ENCODE data around the gene HYKK. TPM values are rescaled to one million over a fixed set of nuclear protein-coding genes. Genes with fewer than 3 reads are reported as not detected.
"Not testable (repeated sequence)": the region's sequence is repeated elsewhere in the genome, so short reads cannot be mapped to it uniquely, and the experiment has no call there.

The HYKK gene
- total RNA-seq, 4 donors from 2014 or later, result 1.5 to 9.4 (median 6.5) TPM

- Histone ChIP-seq H3K27ac (no peak overlapping the region), H3K4me1 (no peaks in the 10 kb centered on the region), H3K9me3 (no peaks in the 10 kb centered on the region), H3K27me3 (no peaks in the 10 kb centered on the region), H3K36me3 (no peaks in the 10 kb centered on the region), H3K4me3 (no peak overlapping the region)
- no peak for DNase-seq
- intact Hi-C loops (cut with DNase I), result no loop called here
- TF ChIP-seq POLR2A (IDR thresholded peaks at IDR 0.05), result no peak
- TF ChIP-seq, protein P1, sequence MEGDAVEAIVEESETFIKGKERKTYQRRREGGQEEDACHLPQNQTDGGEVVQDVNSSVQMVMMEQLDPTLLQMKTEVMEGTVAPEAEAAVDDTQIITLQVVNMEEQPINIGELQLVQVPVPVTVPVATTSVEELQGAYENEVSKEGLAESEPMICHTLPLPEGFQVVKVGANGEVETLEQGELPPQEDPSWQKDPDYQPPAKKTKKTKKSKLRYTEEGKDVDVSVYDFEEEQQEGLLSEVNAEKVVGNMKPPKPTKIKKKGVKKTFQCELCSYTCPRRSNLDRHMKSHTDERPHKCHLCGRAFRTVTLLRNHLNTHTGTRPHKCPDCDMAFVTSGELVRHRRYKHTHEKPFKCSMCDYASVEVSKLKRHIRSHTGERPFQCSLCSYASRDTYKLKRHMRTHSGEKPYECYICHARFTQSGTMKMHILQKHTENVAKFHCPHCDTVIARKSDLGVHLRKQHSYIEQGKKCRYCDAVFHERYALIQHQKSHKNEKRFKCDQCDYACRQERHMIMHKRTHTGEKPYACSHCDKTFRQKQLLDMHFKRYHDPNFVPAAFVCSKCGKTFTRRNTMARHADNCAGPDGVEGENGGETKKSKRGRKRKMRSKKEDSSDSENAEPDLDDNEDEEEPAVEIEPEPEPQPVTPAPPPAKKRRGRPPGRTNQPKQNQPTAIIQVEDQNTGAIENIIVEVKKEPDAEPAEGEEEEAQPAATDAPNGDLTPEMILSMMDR (IDR thresholded peaks at IDR 0.05), result no peak
- WGBS, 2 donors, result 40 to 48% methylated on average over 2 of the region's 2 CpGs
These were observed 26.0 kb downstream of the HYKK start for GRCh38 chr15:78533331-78533730.

DNA sequence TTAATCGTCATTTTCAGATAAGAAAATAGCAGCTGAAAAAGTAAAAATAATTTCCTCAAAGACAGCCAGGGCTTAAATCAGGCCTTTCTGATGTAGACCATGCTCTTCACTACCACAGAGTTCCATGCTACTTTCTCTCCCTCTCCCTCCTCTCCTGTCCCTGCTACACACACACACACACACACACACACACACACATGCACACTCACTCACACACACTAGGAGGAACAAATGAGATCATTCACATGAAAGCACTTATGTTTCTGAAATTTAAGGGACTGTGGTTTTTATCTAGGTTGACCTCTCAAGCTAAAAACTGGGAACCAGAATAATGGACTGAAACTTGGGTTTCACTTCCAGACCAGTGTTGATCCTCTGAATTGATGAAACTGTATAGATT is 28.8 kb downstream of the HYKK start:
- H3K4me1 ChIP-seq, result peaks cover under 1 to 7% (median 5%) of the 10 kb centered on the region in 3 donors
- DNase-seq, result no peak
- 90 to 100% methylated on average over 1 of the region's 1 CpG for WGBS, 2 donors
- H3K9me3 ChIP-seq, result no peaks in the 10 kb centered on the region
- no peaks in the 10 kb centered on the region for H3K36me3 ChIP-seq
- H3K27ac ChIP-seq, result no peak overlapping the region
- intact Hi-C loops (cut with DNase I), result no loop called here
- no peaks in the 10 kb centered on the region for H3K27me3 ChIP-seq
- no peak overlapping the region for H3K4me3 ChIP-seq
- TF ChIP-seq, protein P1 (IDR thresholded peaks at IDR 0.05), result no peak

GRCh38 chr15:78537266-78537905 is 30.0 kb downstream of the HYKK start:
- no peaks in the 10 kb centered on the region for H3K27me3 ChIP-seq
- intact Hi-C loops (cut with DNase I), result no loop called here
- peaks cover 7 to 20% (median 16%) of the 10 kb centered on the region in 3 donors for H3K4me1 ChIP-seq
- no peak for TF ChIP-seq POLR2A (IDR thresholded peaks at IDR 0.05)
- TF ChIP-seq, protein P1 (IDR thresholded peaks at IDR 0.05), result no peak
- peaks cover 0 to 3% (median 0%) of the 10 kb centered on the region in 3 donors for H3K36me3 ChIP-seq
- no peak overlapping the region for H3K4me3 ChIP-seq
- H3K27ac ChIP-seq, result no peak overlapping the region
- no peaks in the 10 kb centered on the region for H3K9me3 ChIP-seq
- no peak for DNase-seq
- 71 to 82% methylated on average over 5 of the region's 5 CpGs for WGBS, 2 donors

DNA sequence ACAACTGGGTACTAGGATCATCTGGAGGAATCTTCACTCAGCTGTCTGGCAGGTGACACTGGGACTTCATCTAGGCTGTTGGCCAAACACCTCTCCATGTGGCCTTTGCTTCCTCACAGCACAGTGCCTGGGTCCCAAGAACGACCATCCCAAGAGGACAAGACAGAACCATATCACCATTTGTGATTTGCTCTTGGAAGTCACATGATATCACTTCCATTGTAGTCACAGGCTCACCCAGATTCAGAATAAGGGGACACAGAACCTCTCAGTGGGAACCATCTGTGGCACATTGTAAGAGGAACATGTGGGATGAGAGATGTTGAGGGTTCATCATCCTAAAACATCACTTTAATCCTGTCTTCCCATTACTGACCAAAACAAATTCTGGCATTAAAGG is 31.0 kb downstream of the HYKK start:
- no peak for DNase-seq
- WGBS, 2 donors, result 60 to 88% methylated on average over 1 of the region's 1 CpG
- intact Hi-C loops (cut with DNase I), result no loop called here
- Histone ChIP-seq H3K27me3 (no peaks in the 10 kb centered on the region), H3K36me3 (peaks cover 0 to 13% (median 0%) of the 10 kb centered on the region in 3 donors), H3K4me3 (no peak overlapping the region), H3K4me1 (peaks cover 7 to 29% (median 16%) of the 10 kb centered on the region in 3 donors), H3K27ac (no peak overlapping the region), H3K9me3 (no peaks in the 10 kb centered on the region)
- TF ChIP-seq, protein P1 (IDR thresholded peaks at IDR 0.05), result no peak
- TF ChIP-seq POLR2A (IDR thresholded peaks at IDR 0.05), result no peak

DNA sequence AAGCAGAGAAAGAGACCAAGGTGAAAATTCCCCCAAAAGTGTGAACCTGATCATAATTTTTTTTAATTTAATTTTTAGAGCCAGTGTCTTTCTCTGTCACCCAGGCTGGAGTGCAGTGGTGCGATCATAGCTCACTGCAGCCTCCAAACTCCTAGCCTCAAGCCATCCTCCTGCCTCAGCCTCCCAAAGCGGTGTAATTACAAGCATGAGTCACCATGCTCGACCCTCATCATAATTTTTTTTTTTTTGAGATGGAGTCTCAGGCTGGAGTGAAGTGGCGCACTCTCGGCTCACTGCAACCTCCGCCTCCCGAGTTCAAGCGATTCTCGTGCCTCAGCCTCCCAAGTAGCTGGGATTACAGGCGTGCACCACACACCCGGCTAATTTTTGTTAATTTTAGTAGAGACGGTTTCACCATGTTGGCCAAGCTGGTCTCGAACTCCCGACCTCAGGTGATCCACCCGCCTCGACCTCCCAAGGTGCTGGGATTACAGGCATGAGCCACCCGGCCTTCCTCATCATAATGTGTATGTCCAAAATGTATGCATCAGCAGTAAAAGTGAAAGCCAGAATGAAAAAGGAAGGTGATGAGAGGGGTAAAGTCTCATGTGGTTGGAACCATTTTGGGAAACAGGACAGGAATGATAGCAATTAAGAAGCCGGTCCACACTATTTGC is 32.2 kb downstream of the HYKK start:
- Histone ChIP-seq H3K27ac (peak overlapping the region; percentile 90 to 98 (median 95)), H3K4me1 (peaks cover 7 to 29% (median 16%) of the 10 kb centered on the region in 3 donors), H3K36me3 (peaks cover 0 to 25% (median 0%) of the 10 kb centered on the region in 3 donors), H3K4me3 (peak overlapping the region; percentile 83 to 96 (median 88))
- WGBS, 2 donors, result 68 to 86% methylated on average over 13 to 18 of the region's 18 CpGs
- intact Hi-C loops (cut with DNase I); H3K9me3 ChIP-seq; DNase-seq; H3K27me3 ChIP-seq: not testable (repeated sequence)
